Skeletal muscle tissue (tissue), 4 donors: ENCODE results near the gene PARD3B. TPM values are rescaled to one million over a fixed set of nuclear protein-coding genes. Genes with fewer than 3 reads are reported as not detected.

ENCODE experiments used
- H3K27ac ChIP-seq: one replicate; pipeline ENCODE4 v1.7.0; 2013; ENCODE audit warnings: mild to moderate bottlenecking, low read depth, low read length, inconsistent platforms
- H3K27me3 ChIP-seq, 3 donors: one replicate each; pipeline ENCODE4 v1.7.0; 2013; ENCODE audit warnings: low read length in 3 of 3; ENCODE audit not compliant: control insufficient read depth in 3 of 3, insufficient read depth in 3 of 3
- H3K36me3 ChIP-seq, 3 donors: one replicate each; pipeline ENCODE4 v1.7.0; 2013; ENCODE audit warnings: low read length in 3 of 3; ENCODE audit not compliant: control insufficient read depth in 3 of 3, insufficient read depth in 3 of 3
- H3K4me1 ChIP-seq, 3 donors: one replicate each; pipeline ENCODE4 v1.7.0; 2013; ENCODE audit warnings: low read length in 3 of 3, mild to moderate bottlenecking in 3 of 3; ENCODE audit not compliant: control insufficient read depth in 3 of 3, insufficient read depth in 3 of 3
- H3K4me3 ChIP-seq, 3 donors: one replicate each; pipeline ENCODE4 v1.7.0; 2013; ENCODE audit warnings: low read length in 3 of 3
- H3K9ac ChIP-seq, 3 donors: one replicate each; pipeline ENCODE4 v1.7.0; 2013; ENCODE audit warnings: low read length in 3 of 3, mild to moderate bottlenecking in 3 of 3, moderate library complexity in 2 of 3, low read depth in 1 of 3
- H3K9me3 ChIP-seq, 3 donors: one replicate each; pipeline ENCODE4 v1.7.0; 2013; ENCODE audit warnings: low read length in 3 of 3; ENCODE audit not compliant: control insufficient read depth in 3 of 3
- total RNA-seq: library from RNA; depleted of rRNA; stranded (reverse); fragments of >200 nt; gene quantifications from one replicate; pipeline ENCODE4 v1.2.3, GENCODE V29; 2014
- donor health status: Osteomylitis.

Gene PARD3B
- total RNA-seq, 1 donor from 2014 or later, result 19.8 TPM

DNA sequence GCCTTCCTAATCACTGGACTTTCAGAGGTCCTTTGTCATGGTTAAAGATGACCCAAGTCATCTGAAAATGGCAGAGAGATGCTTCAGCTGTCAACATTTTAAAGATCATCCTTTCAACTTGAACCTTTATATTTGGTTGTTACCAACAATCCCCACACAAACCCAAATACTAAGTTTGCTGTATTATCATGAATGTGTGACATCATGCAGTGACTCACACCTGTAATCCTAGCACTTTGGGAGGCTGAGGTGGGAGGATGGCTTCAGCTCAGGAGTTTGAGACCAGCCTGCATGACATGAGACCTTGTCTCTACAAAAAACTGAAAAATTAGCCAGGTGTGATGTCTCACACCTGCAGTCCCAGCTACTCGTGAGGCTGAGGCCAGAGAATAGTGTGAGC, 1081.8 kb downstream of the PARD3B start:
- Histone ChIP-seq H3K27me3 (no peaks in the 10 kb centered on the region), H3K36me3 (no peaks in the 10 kb centered on the region), H3K4me3 (no peak overlapping the region), H3K4me1 (no peaks in the 10 kb centered on the region), H3K9ac (no peak overlapping the region), H3K9me3 (no peaks in the 10 kb centered on the region), H3K27ac (no peak overlapping the region)

- no peaks in the 10 kb centered on the region for H3K9me3 ChIP-seq
- no peak overlapping the region for H3K4me3 ChIP-seq
- no peaks in the 10 kb centered on the region for H3K36me3 ChIP-seq
- H3K4me1 ChIP-seq, result no peaks in the 10 kb centered on the region
- H3K27ac ChIP-seq, result no peak overlapping the region
- H3K27me3 ChIP-seq, result no peaks in the 10 kb centered on the region
- no peak overlapping the region for H3K9ac ChIP-seq
Measured at GRCh38 chr2:205628422-205628821, 1083.1 kb downstream of the PARD3B start.

DNA sequence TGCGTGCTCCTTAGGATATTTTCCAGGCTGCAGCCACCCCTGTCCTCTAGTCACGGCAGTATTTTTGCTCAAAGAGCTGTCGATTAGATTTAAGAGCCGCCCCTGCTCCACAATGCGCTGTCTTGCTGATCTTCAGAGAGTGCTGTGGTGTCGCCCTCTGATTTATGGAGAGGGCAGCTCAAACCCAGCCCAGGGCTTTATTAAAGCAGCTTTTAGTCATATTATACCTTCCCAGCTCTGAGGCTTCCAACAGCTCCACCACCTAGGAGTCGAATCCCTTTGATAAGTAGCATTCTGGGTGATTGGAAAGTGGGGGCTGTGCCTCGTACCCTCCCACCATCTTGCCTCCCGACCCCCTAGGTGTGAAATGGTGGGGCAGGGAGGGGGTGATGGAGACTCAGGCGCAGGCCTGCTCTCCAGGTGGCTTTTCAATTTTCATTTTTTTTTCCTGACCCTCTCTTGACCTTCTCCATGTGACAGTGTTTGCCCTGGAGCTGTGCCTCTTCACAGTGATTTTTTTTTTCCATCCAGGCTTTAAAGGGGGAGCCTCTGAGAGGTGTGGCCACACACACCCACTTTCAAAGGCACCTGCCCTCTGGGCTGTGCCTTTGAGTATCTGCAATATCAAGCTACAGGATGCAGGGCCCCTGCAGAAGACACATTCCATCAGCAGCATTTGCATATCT, 1084.0 kb downstream of the PARD3B start:
- Histone ChIP-seq H3K4me1 (no peaks in the 10 kb centered on the region), H3K27me3 (no peaks in the 10 kb centered on the region), H3K36me3 (no peaks in the 10 kb centered on the region), H3K9me3 (no peaks in the 10 kb centered on the region), H3K27ac (no peak overlapping the region), H3K9ac (no peak overlapping the region), H3K4me3 (no peak overlapping the region)

DNA sequence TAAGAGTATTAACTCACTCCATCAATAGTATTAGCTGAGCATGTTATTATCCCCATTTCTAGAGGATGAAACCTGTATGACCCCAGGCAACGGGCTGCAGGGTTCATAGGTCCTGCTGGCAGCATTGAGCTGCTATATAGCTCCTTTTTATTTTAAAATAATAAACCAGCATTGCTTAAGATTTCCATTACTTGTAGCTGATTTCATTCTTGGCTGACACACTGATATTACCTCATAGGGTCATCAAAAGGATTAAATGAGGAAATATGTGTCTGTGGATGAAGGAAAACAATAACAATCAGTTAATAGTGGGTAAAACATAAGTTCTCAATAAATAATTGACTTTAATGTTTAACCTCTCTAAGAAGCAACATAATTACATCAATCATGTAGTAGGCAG, 1088.7 kb downstream of the PARD3B start:
- H3K27me3 ChIP-seq, result no peaks in the 10 kb centered on the region
- no peak overlapping the region for H3K9ac ChIP-seq
- no peak overlapping the region for H3K27ac ChIP-seq
- no peak overlapping the region for H3K4me3 ChIP-seq
- H3K9me3 ChIP-seq, result no peaks in the 10 kb centered on the region
- no peaks in the 10 kb centered on the region for H3K36me3 ChIP-seq
- no peaks in the 10 kb centered on the region for H3K4me1 ChIP-seq

DNA sequence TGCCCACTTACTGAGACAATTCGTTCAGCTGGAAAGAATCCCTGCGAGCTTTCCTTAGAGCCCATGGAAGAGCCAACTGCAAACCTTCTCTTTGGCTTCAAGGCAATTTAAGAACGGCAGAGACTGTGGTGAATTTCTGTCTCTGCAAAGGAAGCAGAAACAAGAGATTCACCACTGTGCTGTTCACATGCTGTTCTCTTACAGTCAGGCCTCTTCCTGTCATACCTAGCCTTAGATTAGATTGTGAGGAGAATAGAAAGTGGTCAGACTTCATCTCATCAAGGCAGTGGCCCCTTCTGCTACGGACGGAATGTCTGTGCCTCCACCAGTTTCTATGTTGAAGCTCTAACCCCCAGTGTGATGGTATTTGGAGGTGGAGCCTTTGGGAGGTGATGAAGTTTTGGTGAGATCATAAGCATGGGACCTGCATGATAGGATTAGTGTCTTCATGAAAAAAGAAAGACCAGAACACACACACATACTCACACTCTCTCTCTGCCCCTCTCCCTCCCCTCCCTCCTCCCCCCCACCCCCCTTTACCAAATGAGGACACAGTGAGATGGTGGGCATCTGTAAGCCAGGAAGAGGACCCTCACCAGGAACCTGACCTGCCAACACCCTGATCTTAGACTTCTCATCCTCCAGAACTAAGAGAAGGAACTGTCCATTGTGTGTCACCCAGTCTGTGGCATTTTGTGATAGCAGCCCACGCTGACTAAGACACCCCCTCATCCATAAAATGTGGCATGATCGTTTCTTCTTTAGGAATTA, 1091.5 kb downstream of the PARD3B start:
- peaks cover 0 to 9% (median 0%) of the 10 kb centered on the region in 3 donors for H3K9me3 ChIP-seq
- no peaks in the 10 kb centered on the region for H3K36me3 ChIP-seq
- no peak overlapping the region for H3K27ac ChIP-seq
- H3K4me1 ChIP-seq, result no peaks in the 10 kb centered on the region
- no peaks in the 10 kb centered on the region for H3K27me3 ChIP-seq
- H3K9ac ChIP-seq, result no peak overlapping the region
- no peak overlapping the region for H3K4me3 ChIP-seq

GRCh38 chr2:205637320-205637602, 1092.0 kb downstream of the PARD3B start:
- Histone ChIP-seq H3K9ac (no peak overlapping the region), H3K27ac (no peak overlapping the region), H3K9me3 (peaks cover 0 to 9% (median 0%) of the 10 kb centered on the region in 3 donors), H3K4me1 (no peaks in the 10 kb centered on the region), H3K4me3 (no peak overlapping the region), H3K27me3 (no peaks in the 10 kb centered on the region), H3K36me3 (no peaks in the 10 kb centered on the region)

DNA sequence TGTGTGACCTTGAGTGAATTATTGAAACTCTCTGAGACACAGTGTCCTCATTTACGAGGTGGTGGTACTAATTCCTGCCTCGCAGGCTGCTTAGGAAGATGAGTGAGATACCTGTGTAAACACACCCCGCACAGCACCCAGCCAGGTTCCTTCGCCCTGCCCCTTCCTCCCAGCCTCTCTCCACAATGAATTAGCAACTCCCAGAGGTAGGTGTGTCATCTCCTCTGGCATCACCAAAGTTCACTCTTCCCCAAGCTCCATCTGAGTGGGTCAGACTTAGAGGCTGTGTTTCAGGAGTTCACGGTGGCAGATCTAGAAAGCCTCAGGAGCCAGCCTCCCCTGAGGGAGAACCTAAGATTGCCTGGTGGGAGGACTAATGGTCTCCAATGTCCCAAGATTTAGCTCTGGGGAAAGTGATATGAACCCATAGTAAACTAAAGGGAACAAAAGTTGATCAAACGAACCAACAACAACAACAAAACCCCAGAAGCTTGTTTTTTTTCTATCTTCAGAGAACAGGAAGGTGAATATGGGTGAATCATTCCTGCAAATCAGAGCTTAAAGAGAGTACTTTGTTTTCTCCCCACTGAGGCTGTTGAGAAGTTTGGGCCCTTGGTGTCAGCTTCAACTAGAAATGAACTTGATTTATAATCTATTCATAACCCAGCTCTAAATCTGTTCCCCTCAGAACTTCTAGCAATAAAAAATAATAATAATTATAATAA, 1092.7 kb downstream of the PARD3B start:
- Histone ChIP-seq H3K4me3 (no peak overlapping the region), H3K27ac (no peak overlapping the region), H3K9ac (no peak overlapping the region), H3K4me1 (no peaks in the 10 kb centered on the region), H3K9me3 (peaks cover 0 to 9% (median 0%) of the 10 kb centered on the region in 3 donors), H3K36me3 (no peaks in the 10 kb centered on the region), H3K27me3 (no peaks in the 10 kb centered on the region)

DNA sequence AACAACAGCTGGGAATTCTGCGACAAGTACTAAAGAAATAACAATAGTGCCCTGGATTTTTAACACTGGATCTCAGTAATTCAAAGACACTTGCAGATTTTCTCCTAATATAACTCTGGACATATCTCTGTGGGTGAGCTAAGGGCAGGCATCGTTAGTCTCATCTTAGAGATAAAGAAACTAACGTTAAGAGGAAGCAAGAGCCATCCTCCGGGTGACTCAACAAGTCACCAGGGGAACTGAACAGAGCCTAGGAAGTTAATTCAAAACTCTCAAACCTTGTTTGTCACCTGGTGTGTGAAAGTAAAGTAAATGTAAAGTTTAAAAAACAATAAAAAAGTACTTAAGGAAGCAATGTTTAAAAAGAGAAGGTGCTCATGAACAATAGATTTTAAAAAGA, 1095.4 kb downstream of the PARD3B start:
- H3K27ac ChIP-seq, result no peak overlapping the region
- no peaks in the 10 kb centered on the region for H3K4me1 ChIP-seq
- no peak overlapping the region for H3K9ac ChIP-seq
- no peaks in the 10 kb centered on the region for H3K27me3 ChIP-seq
- H3K4me3 ChIP-seq, result no peak overlapping the region
- H3K36me3 ChIP-seq, result no peaks in the 10 kb centered on the region
- H3K9me3 ChIP-seq, result peaks cover 0 to 9% (median 0%) of the 10 kb centered on the region in 3 donors

DNA sequence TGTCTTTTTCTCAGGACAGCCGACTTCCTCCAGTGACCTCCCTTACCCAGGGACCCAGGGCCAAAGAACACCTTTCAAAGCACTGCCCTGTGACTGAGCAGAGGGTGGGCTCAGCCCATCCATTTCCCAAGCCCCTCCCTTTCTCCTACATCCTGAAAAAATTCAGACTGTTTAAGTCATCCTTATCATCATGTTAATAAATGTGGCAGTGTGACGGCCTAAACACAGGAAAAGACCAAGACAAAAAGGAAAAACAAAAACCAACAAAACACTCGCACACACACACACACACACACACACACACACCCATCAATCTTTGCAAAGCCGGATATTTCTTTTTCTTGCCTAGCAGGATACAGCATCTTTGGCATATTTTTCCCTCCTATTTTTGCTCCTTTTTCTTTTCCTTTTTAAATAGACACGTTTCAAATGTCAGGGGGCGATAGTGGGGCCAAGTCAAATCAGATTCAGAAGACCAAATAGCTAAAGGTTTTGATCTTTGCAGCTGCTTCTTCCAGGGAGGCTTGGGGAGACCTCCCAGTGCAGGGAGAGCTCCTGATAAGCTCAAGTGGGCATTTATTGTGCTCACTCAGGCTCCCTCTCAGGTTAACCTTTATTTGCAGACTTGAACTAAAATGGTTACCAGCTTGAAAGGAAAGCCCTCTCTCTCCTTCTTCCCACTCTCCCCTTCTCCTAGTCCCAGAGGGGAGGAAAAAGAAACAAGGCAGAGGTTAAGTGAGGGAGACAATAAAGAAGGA, 1097.5 kb downstream of the PARD3B start:
- H3K36me3 ChIP-seq, result no peaks in the 10 kb centered on the region
- H3K27ac ChIP-seq, result no peak overlapping the region
- no peaks in the 10 kb centered on the region for H3K27me3 ChIP-seq
- H3K9me3 ChIP-seq, result peaks cover 0 to 9% (median 0%) of the 10 kb centered on the region in 3 donors
- H3K9ac ChIP-seq, result no peak overlapping the region
- no peak overlapping the region for H3K4me3 ChIP-seq
- H3K4me1 ChIP-seq, result no peaks in the 10 kb centered on the region
